Testis (tissue), 3 donors: ENCODE data around the gene ZBED2. TPM values are rescaled to one million over a fixed set of nuclear protein-coding genes. Genes with fewer than 3 reads are reported as not detected.

ENCODE experiments used
- DNase-seq: peaks from one replicate; pipeline ENCODE4 v3.0.0-alpha.2; 2019
- H3K27ac ChIP-seq, 2 donors: fragments of 200-600 bp; sonication (generic); one replicate each; pipeline ENCODE4 v1.5.1; 2019
- H3K27me3 ChIP-seq: fragments of 200-600 bp; sonication (generic); one replicate; pipeline ENCODE4 v1.5.1; 2019
- H3K36me3 ChIP-seq: fragments of 200-600 bp; sonication (generic); one replicate; pipeline ENCODE4 v1.5.1; 2017; ENCODE audit warnings: low read depth; ENCODE audit errors: missing control alignments
- H3K4me1 ChIP-seq: fragments of 200-600 bp; sonication (generic); one replicate; pipeline ENCODE4 v1.5.1; 2019
- H3K4me3 ChIP-seq, 2 donors: fragments of 200-600 bp; sonication (generic); one replicate each; pipeline ENCODE4 v1.5.1; 2017 to 2019
- H3K9me3 ChIP-seq: fragments of 200-600 bp; sonication (generic); one replicate; pipeline ENCODE4 v1.5.1; 2017
- CTCF ChIP-seq, 3 experiments: fragments of 450-650 bp in 2 of 3; fragments of 200-600 bp in 1 of 3; sonication (generic) in 1 of 3; IDR thresholded peaks; one replicate each; pipeline ENCODE4 v1.5.1; 2016 to 2019; ENCODE audit warnings: antibody characterized with exemption in 3 of 3, mild to moderate bottlenecking in 2 of 3, moderate library complexity in 1 of 3
- POLR2A ChIP-seq: fragments of 450-650 bp; IDR thresholded peaks from one replicate; pipeline ENCODE4 v1.6.1; 2017; ENCODE audit warnings: antibody characterized with exemption, mild to moderate bottlenecking, moderate library complexity
- WGBS, 2 donors: methylation state at CpG; one replicate each; pipeline ENCODE4 v1.1.5; 2018; 5-methylcytosine and 5-hydroxymethylcytosine counted together
- intact Hi-C: fragments of 100-400 bp; cut with DNase I; formaldehyde crosslinking; loops from one replicate; pipeline ENCODE4 v1.15.1; 2023; ENCODE audit warnings: low total_unique reads
- polyA plus RNA-seq: library from polyadenylated mRNA; stranded (reverse); fragments of 350-450 nt; fragmentation: Illumina TruSeq; extraction: RNeasy Lipid Tissue Mini Kit (QIAGEN cat#74804); gene quantifications from one replicate; pipeline ENCODE4 v1.2.3, GENCODE V29; 2014; ENCODE audit warnings: low read depth, low replicate concordance; ENCODE audit not compliant: insufficient read depth
- total RNA-seq, 2 donors: library from RNA; depleted of rRNA; stranded (reverse); fragments of >200 nt; gene quantifications; one replicate each; pipeline ENCODE4 v1.2.3, GENCODE V29; 2016

ZBED2 gene
- total and polyA plus RNA-seq, 3 donors from 2014 or later: 2.0 TPM; not detected in 2

DNA sequence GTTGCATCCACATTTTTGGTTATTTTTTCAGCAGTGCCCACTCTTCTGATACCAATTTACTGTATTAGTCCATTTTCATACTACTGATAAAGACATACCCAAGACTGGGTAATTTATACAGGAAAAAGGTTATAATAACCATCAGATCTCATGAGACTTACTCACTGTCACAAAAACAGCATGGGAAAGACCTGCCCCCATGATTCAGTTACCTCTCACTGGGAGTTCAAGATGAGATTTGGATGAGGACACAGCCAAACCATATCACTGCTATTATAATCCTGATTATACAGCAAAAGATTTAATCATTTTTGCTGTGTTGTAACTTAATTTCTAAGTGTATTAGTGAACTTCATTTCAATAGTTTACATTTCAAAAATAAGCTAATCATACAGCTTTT lies 6.6 kb downstream of the ZBED2 start:
- H3K9me3 ChIP-seq: no peaks in the 10 kb centered on the region
- no peaks in the 10 kb centered on the region for H3K27me3 ChIP-seq
- intact Hi-C loops: no loop called here
- TF ChIP-seq POLR2A (no peak), CTCF (IDR thresholded peaks at IDR 0.05) (no peak)
- no peak for DNase-seq
- no peak overlapping the region for H3K27ac ChIP-seq
- no peaks in the 10 kb centered on the region for H3K4me1 ChIP-seq
- H3K36me3 ChIP-seq: no peaks in the 10 kb centered on the region
- H3K4me3 ChIP-seq: no peak overlapping the region

DNA sequence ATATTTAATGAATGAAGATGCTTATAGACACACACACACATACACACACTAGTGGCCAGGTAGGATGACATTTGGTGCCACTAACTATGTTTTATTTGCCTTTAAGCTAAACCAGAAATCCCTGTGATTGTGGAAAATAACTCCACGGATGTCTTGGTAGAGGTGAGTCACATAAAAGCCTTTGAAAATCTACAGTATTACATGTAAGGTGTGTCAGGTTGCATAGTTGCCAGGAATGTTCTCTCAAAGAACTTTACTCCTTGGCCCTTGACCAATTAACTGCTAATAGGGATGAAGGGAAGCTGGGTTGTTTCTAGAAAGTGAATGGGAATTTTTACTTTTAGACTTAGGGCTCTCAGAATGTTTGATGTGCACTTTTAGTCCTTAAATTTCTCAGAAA lies 9.9 kb downstream of the ZBED2 start:
- no peak for TF ChIP-seq CTCF (IDR thresholded peaks at IDR 0.05)
- no peak for TF ChIP-seq POLR2A
- intact Hi-C loops: no loop called here
- Histone ChIP-seq H3K27ac (no peak overlapping the region), H3K4me1 (no peaks in the 10 kb centered on the region), H3K36me3 (no peaks in the 10 kb centered on the region), H3K27me3 (no peaks in the 10 kb centered on the region), H3K4me3 (no peak overlapping the region), H3K9me3 (no peaks in the 10 kb centered on the region)
- no peak for DNase-seq
- WGBS, 2 donors: 81 to 93% methylated on average over 1 of the region's 1 CpG

DNA sequence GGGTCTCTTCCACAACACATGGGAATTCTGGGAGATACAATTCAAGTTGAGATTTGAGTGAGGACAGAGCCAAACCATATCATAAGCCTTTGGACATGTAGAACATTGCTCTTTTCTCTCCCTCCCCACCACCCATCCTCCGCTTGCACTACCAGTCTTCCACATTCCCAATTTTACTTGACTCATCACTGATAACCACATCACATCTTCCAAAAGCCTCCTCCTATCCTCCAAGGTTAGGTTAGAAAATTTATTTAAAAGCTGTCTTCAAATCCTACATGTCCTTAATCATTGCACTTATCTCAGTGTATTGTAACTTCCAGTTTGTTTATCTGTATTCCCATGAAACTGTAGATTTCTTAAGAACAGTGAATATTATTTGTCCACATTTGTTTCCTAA lies 10.4 kb downstream of the ZBED2 start:
- no peak for TF ChIP-seq POLR2A
- TF ChIP-seq CTCF (IDR thresholded peaks at IDR 0.05): no peak
- Histone ChIP-seq H3K4me1 (no peaks in the 10 kb centered on the region), H3K9me3 (no peaks in the 10 kb centered on the region), H3K36me3 (no peaks in the 10 kb centered on the region), H3K27ac (no peak overlapping the region), H3K4me3 (no peak overlapping the region), H3K27me3 (no peaks in the 10 kb centered on the region)
- WGBS, 2 donors: 92 to 94% methylated on average over 1 of the region's 1 CpG
- intact Hi-C loops: no loop called here
- DNase-seq: no peak

DNA sequence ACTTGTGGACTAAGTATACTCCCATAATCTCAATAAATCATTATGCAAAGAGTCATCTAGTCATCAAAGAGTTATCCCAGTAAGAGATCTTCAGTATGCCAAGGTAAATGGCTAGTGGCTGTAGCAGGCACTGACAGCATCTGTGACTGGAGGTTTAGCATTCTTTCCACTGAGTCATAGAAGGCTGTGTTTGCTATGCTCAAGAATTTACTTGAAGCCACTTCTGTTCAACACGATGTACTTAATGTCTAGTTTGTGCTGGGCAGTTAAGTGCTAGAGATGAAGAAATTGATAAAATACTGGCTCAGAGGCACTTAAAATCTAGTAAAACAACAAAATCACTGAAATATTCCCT lies 13.0 kb downstream of the ZBED2 start:
- Histone ChIP-seq H3K27ac (no peak overlapping the region), H3K9me3 (no peaks in the 10 kb centered on the region), H3K4me1 (no peaks in the 10 kb centered on the region), H3K27me3 (no peaks in the 10 kb centered on the region), H3K36me3 (no peaks in the 10 kb centered on the region), H3K4me3 (no peak overlapping the region)
- TF ChIP-seq POLR2A (no peak), CTCF (IDR thresholded peaks at IDR 0.05) (no peak)
- WGBS, 2 donors: 88% methylated on average over 1 of the region's 1 CpG
- DNase-seq: no peak
- intact Hi-C loops: no loop called here

DNA sequence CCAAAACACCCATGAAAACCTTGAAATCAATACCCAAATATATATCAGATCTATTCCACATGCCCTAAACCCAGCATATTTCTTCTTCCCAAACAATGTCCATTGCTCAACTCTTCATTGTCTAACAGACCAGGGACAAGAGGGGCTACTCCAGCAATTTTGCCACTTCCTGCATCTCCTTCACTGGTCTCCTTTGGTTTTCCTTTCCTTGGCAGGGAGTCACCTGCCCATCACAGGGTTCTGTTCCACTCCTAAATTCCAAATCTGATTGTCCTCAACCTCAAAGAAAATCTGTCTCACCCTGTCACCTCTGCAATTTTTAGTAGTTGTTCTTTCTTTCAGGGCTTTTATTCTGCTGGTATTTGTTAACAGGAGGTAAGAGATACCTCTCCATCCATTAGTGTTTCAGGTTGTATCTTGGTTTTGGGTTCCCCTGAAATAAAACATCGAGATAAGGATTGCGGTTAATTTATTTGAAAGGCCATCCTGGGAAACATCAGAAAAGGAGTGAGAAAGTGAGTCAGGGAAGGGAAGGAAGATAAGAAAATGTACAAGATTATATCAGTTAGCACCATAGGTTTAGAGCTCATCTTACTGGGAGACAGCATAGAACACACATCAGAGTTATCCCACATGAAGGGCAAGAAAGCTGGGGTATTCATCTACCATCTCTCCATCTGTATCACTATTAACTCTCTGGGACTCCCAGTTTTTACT lies 13.6 kb downstream of the ZBED2 start:
- Histone ChIP-seq H3K36me3 (no peaks in the 10 kb centered on the region), H3K27me3 (no peaks in the 10 kb centered on the region), H3K27ac (no peak overlapping the region), H3K4me3 (no peak overlapping the region), H3K9me3 (no peaks in the 10 kb centered on the region), H3K4me1 (no peaks in the 10 kb centered on the region)
- intact Hi-C loops: no loop called here
- WGBS, 2 donors: 98% methylated on average over 2 of the region's 2 CpGs
- DNase-seq: no peak
- no peak for TF ChIP-seq POLR2A
